Frontal cortex (tissue), 4 donors: ENCODE measurements around the gene PHF19. TPM values are rescaled to one million over a fixed set of nuclear protein-coding genes. Genes with fewer than 3 reads are reported as not detected.

Experiments
- DNase-seq, 2 donors: peaks; one replicate each; pipeline ENCODE4 v3.0.0; 2012; ENCODE audit warnings: low spot score in 2 of 2
- FAIRE-seq: peaks from 2 replicates; lab custom pipeline; 2012; peaks lifted over from hg19 to GRCh38; lab: Jason Lieb, UNC
- total RNA-seq: library from RNA; depleted of rRNA; stranded (reverse); fragments of >200 nt; gene quantifications from one replicate; pipeline ENCODE4 v1.2.3, GENCODE V29; 2014
- donor health status: control.
- donor health status: control.
- donor health status: control.

Gene PHF19
- total RNA-seq, 1 donor from 2014 or later: 3.7 TPM

DNA sequence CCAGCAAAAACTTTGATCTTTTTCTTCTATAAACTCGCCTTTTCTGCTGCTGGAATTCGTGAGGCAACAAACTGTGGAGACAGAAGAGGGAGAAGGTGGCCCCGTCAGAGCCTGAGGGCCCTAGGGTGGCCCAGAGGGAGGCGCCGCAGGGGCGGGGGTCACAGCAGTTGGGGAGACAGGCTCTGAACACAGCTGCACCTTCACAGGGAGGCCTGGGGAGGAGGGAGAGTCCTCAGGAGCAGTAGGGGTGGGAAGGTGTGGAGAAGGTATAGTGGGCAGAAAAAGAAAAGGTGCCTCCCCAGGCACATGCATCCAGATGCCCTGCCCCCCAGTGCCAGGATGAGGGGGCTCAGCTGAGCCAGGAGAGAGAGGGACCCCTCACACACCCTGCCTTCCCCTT lies 15.1 kb downstream of the PHF19 start:
- DNase-seq (no peak), FAIRE-seq (no peak)

DNA sequence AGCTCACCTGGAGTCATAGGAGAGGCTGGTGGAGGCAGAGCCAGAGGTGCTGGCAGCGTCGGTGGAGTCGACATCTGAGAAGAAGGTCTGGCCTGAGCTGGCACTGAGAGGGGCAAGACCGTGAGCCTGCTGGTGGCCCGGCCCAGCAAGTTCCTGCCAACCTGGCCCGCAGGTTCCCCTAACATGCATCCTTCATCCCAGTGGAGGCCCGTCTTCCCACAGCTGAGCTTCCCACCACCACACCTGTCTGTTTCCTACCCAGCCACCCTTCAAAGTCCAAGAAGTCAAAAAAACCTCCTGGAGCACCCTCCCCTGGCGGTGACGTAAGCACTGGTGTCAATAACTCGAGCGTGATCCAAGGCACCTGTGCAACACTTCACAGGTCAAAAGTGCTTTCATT lies 16.9 kb downstream of the PHF19 start:
- DNase-seq (no peak), FAIRE-seq (no peak)

DNA sequence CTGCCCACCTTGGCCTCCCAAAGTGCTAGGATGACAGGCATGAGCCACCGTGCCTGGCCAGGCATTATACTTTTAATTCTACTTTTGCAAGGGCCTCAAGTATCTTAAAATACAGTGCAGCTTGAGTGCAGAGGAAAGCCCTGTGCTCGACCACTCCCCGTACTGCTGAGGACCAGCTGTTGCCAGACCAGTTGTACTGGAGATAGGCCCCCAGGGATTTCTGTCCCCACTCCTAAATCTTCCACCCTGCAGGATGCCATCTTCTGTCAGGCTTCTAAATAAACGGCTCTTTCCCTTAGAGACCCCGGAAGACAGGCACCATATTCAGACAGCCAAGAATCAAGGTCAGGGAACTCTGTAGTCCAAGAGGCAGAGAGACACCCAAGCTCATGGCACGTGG lies 17.6 kb downstream of the PHF19 start:
- DNase-seq (no peak), FAIRE-seq (no peak)

DNA sequence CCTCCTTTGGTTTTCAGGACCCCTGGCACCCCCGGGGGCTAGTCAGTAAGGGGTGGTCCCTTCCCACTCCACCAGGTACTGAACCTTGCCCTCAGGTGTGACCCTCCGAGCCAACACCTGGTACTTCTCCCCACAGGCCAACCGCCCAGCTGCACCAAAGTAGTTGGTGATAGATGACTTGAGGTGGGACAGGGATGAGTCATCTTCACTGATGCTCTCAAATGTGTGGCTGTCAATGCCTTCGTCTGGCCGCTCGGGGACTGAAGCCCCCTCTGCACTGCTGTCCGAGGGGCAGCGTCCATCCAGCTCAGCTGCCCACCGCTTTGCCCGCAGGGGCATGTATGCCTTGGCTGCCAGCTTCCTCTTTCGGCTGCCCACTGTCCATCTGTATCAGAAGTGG lies 19.1 kb downstream of the PHF19 start:
- no peak for FAIRE-seq
- DNase-seq: no peak

DNA sequence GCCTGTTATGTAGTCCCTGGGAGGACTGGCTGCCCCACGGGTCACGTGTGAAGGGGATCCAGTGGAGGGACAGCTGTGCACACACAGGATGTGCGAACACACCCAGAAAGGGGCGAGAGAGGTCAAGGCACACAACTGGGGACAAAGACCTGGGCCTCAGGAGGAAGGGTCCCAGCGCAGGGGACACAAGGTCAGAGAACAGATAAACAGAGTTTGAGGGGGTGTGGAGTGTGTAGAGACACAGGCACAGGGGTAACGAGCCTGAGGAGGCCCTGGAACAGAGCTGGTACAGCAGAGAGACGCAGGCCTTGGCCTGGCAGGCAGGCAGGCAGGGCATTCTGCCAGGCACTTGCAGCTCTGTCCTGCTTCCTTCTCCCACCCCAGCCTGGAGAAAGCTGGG lies 19.5 kb downstream of the PHF19 start:
- FAIRE-seq: no peak
- no peak for DNase-seq

DNA sequence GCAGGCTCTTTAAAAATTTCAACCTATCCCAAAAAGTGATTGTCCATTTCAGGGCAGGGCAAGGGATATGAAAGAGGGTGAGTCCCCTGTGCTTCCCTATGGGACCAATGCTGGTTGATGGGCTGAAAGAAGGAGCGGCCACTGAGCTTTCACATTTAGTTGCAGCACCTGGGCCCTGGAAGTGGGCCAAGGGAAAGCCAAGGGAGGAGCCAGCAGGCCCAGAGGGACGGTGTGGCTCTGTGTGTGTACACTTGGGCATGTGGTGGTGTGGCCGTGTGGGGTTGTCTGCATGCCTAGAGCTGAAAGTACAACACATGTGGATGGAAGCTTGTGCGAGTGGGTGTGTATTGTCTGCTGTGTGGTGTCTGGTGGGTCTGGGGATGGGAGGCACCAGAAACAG lies 20.3 kb downstream of the PHF19 start:
- no peak for DNase-seq
- FAIRE-seq: no peak

DNA sequence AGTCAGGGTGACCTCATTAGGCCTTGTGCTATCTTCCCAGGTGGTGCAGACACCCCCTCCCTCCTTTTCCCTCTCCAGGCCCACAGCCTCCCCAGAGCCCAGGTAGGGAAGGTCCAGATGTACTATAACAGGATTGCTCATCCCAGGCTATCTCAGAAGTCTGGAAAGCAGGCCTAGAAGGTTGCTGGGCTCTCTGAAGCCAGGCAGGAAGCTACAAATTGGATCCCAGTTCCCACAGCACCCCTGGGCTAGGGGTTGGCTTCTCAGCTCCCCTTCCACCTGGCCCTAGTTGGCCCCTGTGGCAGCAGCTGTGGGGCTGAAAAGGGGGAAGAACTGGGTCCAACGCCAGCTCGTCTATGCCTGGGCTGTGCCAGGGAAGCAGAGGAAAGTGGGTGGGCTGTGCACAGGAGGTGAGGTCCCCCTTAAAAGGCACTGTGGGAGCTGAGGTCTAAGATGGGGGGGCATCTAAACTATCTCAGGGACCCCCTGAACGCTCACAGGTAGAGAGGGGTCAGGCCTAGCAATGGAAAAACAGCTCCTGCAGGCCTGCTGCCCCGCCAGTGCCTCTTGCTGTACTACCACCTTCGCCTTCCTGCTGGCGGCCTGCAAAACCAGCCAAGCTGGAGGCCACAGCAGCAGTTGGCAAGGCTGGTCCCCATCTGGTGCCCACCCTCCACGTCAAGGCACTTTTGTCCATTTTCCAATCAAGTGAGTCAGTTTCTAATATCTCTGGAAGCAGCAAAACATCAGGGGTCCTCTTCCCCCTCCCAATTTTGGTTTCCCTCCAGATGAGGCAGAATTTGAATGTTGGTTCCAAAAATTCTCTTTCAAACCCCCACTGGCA lies 20.9 kb downstream of the PHF19 start:
- FAIRE-seq (no peak), DNase-seq (no peak)

DNA sequence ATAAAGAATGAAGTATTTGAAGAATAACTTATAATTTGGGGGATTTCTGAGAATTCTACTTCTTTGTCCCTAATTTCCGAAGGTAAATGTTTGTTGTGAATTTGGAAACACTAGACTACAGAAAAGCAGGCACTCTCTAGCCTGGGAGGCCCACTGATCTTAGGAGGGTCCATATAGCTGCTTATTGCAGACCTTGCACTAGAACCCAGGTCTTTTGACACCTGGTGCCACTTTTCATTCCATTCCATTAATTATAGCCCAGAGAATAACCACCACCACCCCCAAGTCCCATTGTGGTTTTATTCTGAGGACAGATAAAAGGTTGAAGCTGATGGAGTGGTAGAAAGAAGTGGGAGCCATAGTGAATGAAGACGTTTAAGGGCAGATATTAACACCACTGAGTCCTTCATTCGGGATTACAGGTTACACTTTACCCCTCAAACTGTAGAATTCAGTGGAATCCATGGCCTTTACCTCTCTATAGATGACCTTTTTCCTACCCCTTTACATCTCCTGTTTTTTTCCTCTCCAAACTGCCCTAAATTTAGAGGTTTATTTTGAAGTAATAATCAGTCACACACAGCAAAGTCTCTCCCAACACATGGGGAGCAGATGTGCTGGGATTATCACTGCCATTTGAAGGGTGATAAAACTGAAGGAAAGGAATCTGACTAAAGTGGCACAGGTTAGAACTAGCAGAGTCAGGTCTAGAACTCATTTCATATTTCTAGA lies 22.2 kb downstream of the PHF19 start:
- DNase-seq: no peak
- FAIRE-seq: no peak

DNA sequence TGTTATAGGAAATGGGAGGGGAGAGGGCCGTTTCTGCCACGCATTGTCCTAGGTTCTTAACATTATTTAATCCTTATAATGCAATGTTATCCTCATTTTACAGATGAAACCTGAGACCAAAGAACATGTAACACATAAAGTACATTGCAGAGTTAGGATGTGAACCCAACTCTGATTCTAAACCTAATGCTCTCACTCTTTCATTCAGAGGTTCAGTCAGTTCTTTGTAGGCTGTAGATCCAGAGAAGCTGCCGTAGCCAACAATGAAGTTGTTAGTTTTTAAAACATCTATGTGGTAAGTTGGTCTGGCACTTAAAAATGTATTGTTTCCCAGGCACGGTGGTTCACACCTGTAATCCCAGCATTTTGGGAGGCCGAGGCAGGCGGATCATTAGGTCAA lies 23.8 kb downstream of the PHF19 start:
- DNase-seq (no peak), FAIRE-seq (no peak)

DNA sequence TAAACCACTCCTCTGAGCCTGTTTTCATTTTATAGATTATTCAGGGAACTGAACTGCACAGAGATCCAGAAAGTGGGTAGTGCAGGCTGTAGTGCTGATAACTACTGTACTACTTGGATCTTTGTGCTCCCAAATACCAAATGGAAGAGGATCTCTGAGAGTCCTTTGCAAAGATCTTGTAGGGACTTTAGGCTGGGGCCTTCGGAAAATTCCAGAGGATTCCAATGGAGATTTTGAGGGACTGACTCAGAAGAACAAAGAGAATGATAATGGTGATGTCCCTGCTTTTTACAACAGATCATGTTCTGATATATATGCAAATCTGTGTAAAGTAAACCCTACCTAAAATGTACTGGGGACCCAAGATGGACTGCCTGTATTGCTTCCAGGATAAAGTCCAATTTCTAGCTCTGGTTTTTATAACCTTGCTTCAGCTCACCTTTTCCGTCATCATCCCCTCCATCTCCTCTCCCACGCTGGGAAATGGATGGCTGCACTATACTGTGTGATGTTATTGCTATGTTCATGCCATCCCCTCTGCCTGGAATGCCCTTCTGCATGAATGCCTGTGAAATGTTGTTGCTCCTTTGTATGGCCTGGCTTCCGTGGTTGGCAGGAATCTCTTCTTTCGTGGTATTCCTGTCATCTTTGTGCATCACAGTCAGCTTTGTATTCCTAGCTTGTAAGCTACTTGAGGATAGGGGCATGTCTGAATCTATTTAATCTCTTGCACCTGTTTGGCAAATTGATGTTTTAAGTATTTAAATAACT lies 24.6 kb downstream of the PHF19 start:
- FAIRE-seq (no peak), DNase-seq (no peak)

DNA sequence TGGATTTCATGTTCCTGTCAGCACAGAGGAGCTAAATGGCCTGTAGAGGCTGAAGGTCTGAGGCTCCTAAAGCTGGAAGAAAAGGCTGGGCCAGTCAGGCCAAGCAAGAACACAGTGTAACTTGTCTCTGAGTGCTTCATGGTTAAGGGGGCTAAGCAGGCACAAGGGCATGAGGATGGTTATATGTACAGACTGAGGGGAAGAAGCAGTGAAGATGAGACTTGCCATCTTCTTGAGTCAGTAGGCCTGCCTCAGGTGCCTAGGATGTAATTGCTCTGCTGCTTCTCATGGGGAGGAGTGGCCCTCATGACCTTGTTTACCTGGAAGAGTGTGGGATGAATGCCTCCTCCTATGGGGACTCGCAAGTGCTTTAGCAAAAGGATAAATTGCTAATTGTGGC lies 25.5 kb downstream of the PHF19 start:
- FAIRE-seq (no peak), DNase-seq (no peak)

DNA sequence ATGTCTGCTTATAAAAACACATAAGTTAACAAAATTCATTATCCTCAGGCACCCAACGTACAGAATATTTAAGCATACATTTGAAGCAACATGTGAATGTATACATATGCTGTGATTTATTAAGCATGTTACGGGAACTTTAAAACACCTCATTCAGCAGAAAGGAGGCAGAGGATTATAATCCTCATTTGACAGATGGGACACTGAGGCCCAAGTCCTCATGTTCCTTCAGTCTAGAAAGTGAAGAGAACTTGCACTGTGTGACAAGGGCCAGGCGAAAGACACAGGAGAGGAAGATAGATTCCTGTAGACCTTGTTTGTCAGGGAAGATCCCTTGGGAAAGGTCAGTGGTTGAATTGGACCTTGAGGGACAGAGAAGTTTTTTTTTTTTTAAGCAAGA lies 26.7 kb downstream of the PHF19 start:
- no peak for DNase-seq
- no peak for FAIRE-seq

DNA sequence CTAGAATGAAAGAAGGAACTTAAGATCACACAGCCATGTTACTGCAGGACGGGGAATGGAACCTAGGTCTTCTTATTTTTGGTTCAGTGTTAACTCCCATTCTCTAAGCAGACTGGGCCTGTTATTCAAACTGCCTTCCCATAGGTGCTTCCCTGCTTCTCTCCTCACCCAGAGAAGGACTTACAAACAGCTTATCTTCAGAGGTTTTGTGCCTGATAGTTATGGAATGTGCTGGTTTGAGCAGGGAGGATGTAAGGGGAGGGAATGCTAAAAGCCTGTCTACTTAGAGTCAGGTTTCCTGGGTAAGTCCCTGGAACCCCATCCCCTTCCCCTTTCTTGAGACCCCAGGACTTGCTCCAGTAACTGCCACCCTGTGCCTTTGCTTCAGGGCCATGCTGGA lies 30.1 kb downstream of the PHF19 start:
- no peak for DNase-seq
- FAIRE-seq: no peak

DNA sequence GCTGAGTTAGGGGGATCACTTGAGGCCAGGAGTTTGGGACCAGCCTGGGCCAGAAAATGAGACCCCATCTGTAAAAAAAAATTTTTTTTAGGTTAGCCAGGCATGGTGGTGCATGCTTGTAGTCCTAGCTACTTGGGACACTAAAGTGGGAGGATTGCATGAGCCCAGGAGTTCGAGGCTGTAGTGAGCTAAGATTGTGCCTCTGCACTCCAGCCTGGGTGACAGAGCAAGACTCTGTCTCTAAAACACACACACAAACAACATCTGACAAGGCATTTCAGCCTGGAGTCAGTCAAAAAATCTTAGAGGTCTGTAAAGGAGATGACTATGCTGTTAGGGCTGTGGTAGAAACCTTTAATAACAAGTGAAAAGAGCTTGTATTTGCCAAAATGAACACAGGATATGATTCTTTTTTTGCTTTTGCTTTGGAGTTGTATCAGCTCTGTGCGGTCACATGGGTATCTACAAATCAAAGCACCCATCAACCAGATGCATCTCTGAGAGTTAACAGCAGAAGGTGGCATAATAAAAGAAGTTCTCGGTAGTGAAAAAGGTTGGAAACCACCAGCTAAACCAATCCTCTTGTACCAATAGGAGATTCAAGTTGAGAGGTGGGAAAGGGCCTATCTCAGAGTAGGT lies 30.6 kb downstream of the PHF19 start:
- no peak for FAIRE-seq

DNA sequence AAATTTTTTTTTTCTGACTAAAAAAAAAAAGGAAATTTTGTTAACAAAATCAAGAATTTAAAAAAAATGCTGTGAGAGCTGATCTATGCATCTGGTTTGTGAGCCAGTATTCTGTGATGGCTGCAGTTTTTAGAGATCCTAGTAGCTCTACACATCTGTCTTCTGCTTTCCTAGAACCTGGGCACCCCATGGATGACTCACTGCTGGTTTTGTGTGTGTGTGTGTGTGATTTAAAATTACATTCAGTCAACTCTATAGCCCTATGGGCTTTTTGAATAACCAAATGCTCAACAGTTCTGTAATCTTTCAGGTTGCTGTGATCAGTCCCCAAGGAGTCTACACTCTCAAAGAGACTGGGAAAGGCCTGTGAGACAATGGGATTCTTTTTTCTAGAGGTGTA lies 31.7 kb downstream of the PHF19 start:
- FAIRE-seq: no peak

More for the DNA sequence above, 30.6 kb downstream of the PHF19 start:
- no peak for DNase-seq

DNA sequence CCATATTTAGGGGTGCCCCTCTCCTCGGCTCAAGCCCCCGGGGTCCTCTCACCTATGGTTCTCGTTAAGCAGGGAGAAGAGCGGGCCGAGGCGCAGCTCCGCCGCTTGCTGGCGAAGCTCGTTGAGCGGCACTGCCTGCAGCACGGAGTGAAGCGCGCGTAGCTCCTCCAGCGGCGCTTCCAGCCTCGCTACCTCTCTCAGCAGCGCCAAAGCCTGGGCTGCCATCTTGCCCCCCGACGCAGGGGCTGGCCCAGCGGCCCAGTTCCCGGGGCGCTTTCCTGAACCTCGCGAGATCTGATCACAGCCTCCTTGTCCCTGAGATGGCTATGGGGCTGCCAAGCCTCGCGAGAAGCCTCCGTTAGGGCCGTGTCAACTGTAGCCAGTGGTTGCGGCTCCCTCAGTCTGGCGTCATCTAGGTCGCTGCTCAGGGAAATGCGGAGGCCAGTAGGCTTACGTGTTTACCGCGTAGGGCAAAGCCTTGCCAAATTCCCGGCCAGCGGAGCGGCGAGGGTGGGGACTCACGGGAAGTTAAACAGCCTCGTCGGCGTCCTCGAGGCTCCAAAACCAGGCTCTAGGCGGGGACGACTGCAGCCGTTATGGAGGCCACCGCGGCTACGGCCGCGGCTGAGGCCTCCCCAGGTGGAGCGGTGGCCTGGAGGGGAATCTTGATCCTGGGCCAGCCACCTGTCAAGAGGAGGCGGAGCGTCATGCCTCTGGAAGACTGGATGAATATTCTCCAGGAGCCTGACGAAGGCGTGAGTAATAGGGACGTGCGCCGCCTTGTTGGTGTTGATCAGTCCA lies 34.1 kb downstream of the PHF19 start, which contains the start of gene PSMD5:
PSMD5 (minus strand) TSS at position 238 of the 801 bp plus-strand sequence; CDS start at position 225, 13 bp downstream.
- DNase-seq: peak; percentile 58 to 95
- no peak for FAIRE-seq

More for the DNA sequence above, 31.7 kb downstream of the PHF19 start:
- DNase-seq: no peak

DNA sequence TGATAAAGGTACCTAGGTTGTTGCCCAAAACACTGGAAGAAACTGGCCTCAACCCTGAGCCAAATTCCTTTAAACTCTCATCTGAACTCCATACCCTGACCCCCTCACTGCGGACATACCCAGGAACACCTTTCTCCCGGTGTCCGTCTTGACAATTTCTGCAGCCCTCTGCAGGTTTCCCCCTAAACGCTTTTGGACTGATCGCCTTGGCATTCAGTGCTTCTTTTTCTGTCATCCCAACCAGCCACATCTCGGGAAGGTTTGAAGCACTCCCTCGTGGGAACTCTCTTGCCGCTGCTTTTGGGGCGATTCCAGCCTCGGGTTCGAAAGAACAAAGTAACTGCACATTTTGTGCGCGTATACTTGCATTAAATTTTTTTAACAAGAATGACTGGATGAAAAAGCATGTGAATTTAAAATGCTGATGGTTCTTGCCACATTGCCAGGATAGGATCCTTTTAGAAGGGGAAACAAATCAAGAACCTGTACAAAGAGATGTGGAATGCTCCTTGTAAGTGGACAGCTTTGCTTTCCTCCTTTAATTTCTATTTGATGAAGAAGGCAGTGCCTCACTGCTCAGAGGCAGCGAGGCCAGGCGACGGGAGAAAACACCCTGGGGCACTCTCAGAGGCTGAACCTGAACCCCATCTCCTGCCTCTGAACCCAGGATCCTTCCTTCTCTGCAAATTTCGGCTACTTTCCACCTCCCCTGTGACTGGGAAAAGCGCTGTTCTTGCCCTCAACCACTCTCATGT lies 34.9 kb downstream of the PHF19 start:
- no peak for DNase-seq

DNA sequence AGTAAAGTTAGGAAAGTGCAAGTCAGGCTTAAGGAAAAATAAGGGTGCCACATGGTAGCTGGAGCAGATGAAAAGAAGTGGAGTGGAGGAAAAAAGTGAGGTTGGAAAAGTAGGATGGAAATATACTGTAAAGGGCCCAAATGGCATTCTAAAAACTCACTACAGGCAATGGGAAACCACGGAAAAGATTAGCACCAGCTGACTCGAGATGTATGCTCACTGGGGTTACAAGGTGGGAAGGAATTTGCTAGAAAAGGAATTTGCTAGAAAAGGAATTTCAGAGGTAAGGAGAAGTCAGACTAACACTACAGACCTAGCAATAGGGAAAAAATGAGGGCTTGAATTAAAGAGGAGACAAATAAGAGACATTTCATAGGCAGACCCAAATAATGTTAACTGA lies 37.8 kb downstream of the PHF19 start:
- DNase-seq: no peak
- no peak for FAIRE-seq

More for the DNA sequence above, 34.9 kb downstream of the PHF19 start:
- no peak for FAIRE-seq
